C4-2B (cell line): ENCODE measurements around the gene LRRC15.

Experiments
- CTCF ChIP-seq: fragments of 450-650 bp; conservative IDR thresholded peaks from 2 replicates; pipeline ENCODE4 v1.5.1; 2017; ENCODE audit warnings: mild to moderate bottlenecking
- ZFX ChIP-seq: fragments of 450-650 bp; IDR thresholded peaks from 2 replicates; pipeline ENCODE4 v1.6.1; 2017

DNA sequence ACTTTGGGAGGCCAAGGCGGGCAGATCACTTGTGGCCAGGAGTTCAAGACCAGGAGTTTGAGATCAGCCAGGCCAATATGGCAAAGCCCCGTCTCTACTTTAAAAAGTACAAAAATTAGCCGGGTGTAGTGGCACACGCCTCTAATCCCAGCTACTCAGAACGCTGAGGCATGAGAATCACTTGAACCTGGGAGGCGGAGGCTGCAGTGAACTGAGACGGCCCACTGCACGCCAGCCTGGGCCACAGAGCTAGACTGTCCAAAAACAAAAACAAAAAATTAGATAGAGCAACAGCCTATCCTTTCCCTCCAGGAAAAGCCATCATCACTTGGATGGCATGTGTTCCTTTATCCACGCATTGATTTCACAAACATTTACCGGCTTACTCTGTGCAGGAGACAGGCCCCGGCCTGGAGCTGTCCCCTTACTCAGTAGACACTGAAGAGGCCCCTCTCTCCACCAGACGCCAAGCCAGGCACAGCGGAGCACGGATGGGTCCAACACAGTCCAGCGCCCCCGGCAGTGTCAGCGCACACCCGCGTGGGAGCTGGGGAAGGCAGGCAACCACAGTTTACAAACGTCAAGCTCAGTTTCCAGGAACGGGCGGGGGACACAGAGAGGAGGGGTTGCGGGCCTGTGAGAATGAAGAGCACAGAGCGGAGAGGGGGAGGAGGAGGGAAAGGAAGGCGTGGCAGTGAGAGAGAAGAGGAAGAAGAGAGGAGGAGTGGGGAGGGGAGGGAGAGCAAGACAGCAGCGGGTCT lies 26.4 kb upstream of the LRRC15 start:
- TF ChIP-seq CTCF: no peak
- TF ChIP-seq ZFX: no peak
